Osteoblast (primary cell): Measurements from ENCODE around the gene SBNO2. TPM values are rescaled to one million over a fixed set of nuclear protein-coding genes. Genes with fewer than 3 reads are reported as not detected.

Source experiments
- DNase-seq: peaks from one replicate; pipeline ENCODE4 v3.0.0; 2011; ENCODE audit warnings: low spot score, mixed read lengths; ENCODE audit not compliant: insufficient read length; ENCODE audit errors: missing footprints
- H2AFZ ChIP-seq: 2 replicates; pipeline ENCODE4 v1.6.0; 2011; ENCODE audit warnings: mild to moderate bottlenecking, low read length
- H3K27ac ChIP-seq: 2 replicates; pipeline ENCODE4 v1.5.1; 2011; ENCODE audit warnings: mild to moderate bottlenecking, low read depth, low read length, moderate library complexity
- H3K27me3 ChIP-seq: 2 replicates; pipeline ENCODE4 v1.6.0; 2012; ENCODE audit warnings: mild to moderate bottlenecking, control low read depth, inconsistent platforms, low read length, moderate library complexity; ENCODE audit not compliant: insufficient read depth
- H3K36me3 ChIP-seq: 2 replicates; pipeline ENCODE4 v1.5.1; 2011; ENCODE audit warnings: mild to moderate bottlenecking, low read length, control low read depth, moderate library complexity; ENCODE audit not compliant: insufficient read depth
- H3K4me1 ChIP-seq: 2 replicates; pipeline ENCODE4 v1.5.1; 2011; ENCODE audit warnings: mild to moderate bottlenecking, low read length, control low read depth, moderate library complexity; ENCODE audit not compliant: insufficient read depth
- H3K4me2 ChIP-seq: 2 replicates; pipeline ENCODE4 v1.6.0; 2011; ENCODE audit warnings: mild to moderate bottlenecking, low read length; ENCODE audit not compliant: insufficient read depth
- H3K4me3 ChIP-seq: fragments of 200-600 bp; sonication (generic); 3 replicates; pipeline ENCODE4 v1.5.1; 2012; ENCODE audit warnings: mild to moderate bottlenecking, low read length, inconsistent platforms; ENCODE audit not compliant: insufficient read depth
- H3K79me2 ChIP-seq: 2 replicates; pipeline ENCODE4 v1.6.0; 2012; ENCODE audit warnings: mild to moderate bottlenecking, low read length, control low read depth, inconsistent platforms; ENCODE audit not compliant: insufficient read depth
- H3K9me3 ChIP-seq: 2 replicates; pipeline ENCODE4 v1.5.1; 2011; ENCODE audit warnings: low read depth, low read length, control low read depth
- H4K20me1 ChIP-seq: 2 replicates; pipeline ENCODE4 v1.6.0; 2012; ENCODE audit warnings: mild to moderate bottlenecking, low read length, control low read depth; ENCODE audit not compliant: insufficient read depth
- CTCF ChIP-seq: IDR thresholded peaks from 2 replicates; pipeline ENCODE4 v1.5.1; 2011; ENCODE audit warnings: mild to moderate bottlenecking, low read depth, low read length, moderate library complexity; ENCODE audit errors: extremely low read depth
- total RNA-seq: library from RNA; depleted of rRNA; stranded (reverse); fragments of >200 nt; gene quantifications from 2 replicates; pipeline ENCODE4 v1.2.3, GENCODE V29; 2012

The SBNO2 gene
- total RNA-seq, 1 donor, result 69.1 TPM

- no peak overlapping the region for H3K27ac ChIP-seq
- peaks cover 5% of the 10 kb centered on the region for H3K36me3 ChIP-seq
- TF ChIP-seq CTCF, result no peak
- H2AFZ ChIP-seq, result no peak overlapping the region
- H4K20me1 ChIP-seq, result peaks cover 29% of the 10 kb centered on the region
- peaks cover 81% of the 10 kb centered on the region for H3K79me2 ChIP-seq
- H3K4me1 ChIP-seq, result peaks cover 13% of the 10 kb centered on the region
- no peak overlapping the region for H3K4me2 ChIP-seq
- no peak overlapping the region for H3K4me3 ChIP-seq
- no peaks in the 10 kb centered on the region for H3K27me3 ChIP-seq
- DNase-seq, result no peak
- H3K9me3 ChIP-seq, result no peaks in the 10 kb centered on the region
Observed at GRCh38 chr19:1163283-1163933, 10.7 kb downstream of the SBNO2 start.

- H3K27me3 ChIP-seq, result no peaks in the 10 kb centered on the region
- H3K79me2 ChIP-seq, result peaks cover 81% of the 10 kb centered on the region
- H3K9me3 ChIP-seq, result no peaks in the 10 kb centered on the region
- peaks cover 29% of the 10 kb centered on the region for H4K20me1 ChIP-seq
- no peak for DNase-seq
- no peak overlapping the region for H3K4me3 ChIP-seq
- peaks cover 9% of the 10 kb centered on the region for H3K4me1 ChIP-seq
- H3K4me2 ChIP-seq, result no peak overlapping the region
- H3K36me3 ChIP-seq, result peaks cover 5% of the 10 kb centered on the region
- no peak for TF ChIP-seq CTCF
- no peak overlapping the region for H3K27ac ChIP-seq
- H2AFZ ChIP-seq, result no peak overlapping the region
Observed at GRCh38 chr19:1162404-1163282, 11.4 kb downstream of the SBNO2 start.

GRCh38 chr19:1161716-1162115 is 12.4 kb downstream of the SBNO2 start:
- Histone ChIP-seq H4K20me1 (peaks cover 25% of the 10 kb centered on the region), H3K9me3 (no peaks in the 10 kb centered on the region), H3K27ac (no peak overlapping the region), H3K4me3 (no peak overlapping the region), H3K79me2 (peaks cover 81% of the 10 kb centered on the region), H2AFZ (no peak overlapping the region), H3K4me1 (peaks cover 7% of the 10 kb centered on the region), H3K27me3 (no peaks in the 10 kb centered on the region), H3K36me3 (peaks cover 3% of the 10 kb centered on the region), H3K4me2 (no peak overlapping the region)
- no peak for TF ChIP-seq CTCF
- DNase-seq, result peak; percentile 95
